NCI-H2029 treated with DMSO at 0.1 percent for 48 hours (cell line): ENCODE measurements around the gene OR1E1.
"Not testable (repeated sequence)": the region's sequence is repeated elsewhere in the genome, so short reads cannot be mapped to it uniquely, and the experiment has no call there.

ENCODE experiments used
- DNase-seq: peaks from one replicate; lab custom pipeline; 2025; lab: John Stamatoyannopoulos, UW

The OR1E1 gene, protein sequence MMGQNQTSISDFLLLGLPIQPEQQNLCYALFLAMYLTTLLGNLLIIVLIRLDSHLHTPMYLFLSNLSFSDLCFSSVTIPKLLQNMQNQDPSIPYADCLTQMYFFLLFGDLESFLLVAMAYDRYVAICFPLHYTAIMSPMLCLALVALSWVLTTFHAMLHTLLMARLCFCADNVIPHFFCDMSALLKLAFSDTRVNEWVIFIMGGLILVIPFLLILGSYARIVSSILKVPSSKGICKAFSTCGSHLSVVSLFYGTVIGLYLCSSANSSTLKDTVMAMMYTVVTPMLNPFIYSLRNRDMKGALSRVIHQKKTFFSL

DNA sequence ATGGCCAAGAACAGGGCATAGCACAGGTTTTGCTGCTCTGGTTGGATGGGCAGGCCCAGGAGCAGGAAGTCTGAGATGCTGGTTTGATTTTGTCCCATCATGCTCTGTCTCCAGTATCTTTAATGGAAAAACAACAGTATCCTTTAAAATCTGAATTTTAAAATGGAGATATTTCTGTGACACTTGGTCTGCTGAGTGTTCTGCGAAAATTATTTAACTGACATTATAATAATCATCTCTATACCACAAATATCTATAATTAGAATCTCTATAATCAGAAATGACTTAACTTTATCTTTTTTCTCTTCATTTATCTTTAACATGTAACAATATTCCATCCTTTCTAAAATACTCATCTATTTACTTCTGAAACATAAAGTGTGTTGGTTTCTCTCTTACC lies at the start of gene OR1E1:
TSS of gene OR1E1 (minus strand) at position 101 of the 400 bp plus-strand sequence. CDS start at position 101, 0 bp downstream.
- no peak for DNase-seq

DNA sequence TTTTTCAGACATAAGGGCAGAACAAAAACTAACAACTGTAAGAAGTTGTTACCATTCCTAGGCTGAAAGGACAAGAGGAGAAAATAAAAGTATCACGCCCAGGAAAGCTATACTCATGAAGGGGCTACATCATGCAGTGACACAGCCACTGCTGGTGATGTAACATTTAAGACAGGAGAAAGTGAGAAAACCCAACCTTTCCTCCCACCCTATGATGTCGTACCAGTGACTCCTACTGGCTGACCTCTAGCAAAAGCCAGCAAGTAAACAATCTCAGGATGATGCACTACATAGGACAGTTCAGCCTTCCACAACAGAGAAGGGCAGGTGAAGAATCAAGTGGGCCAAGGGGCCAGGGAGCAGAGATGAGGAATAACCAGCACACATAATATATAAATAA lies 49.4 kb upstream of the OR1E1 start:
- no peak for DNase-seq

DNA sequence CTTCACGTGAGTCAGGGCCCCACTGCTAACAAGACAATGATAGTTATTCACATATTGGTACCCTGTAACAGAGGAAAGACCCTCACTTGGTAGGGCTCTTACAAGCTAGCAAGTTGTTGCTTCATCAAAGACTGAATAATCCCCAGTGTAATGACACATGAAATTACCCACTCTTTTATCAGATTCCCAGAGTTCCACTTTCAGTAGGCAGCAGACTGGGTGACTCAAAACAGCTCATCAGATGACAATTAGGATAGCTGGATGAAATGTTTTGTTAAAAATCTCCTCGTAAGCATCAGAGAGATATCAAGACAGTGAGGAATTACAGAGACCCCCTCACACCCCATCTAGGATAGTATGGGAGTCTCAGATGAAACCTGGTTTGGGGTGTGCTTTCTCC lies 42.2 kb upstream of the OR1E1 start:
- no peak for DNase-seq

DNA sequence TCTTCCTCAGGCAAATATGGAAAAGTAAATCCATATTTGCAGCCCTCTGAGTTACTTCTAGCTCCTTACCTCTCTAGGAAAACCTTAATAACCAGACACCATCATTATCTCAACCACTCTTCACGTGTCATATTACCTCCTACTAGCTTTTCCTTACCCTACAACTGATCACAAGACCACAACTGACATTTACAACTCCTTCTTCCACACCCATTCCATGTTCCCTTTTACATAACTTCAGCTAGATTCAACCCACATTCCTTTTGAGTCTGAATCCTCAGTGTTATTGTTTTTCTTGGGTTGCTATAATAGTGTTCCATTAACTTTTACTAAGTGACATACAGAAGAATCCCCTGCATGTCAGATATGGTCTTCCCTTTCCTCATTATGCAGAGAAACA lies 40.2 kb upstream of the OR1E1 start:
- no peak for DNase-seq

DNA sequence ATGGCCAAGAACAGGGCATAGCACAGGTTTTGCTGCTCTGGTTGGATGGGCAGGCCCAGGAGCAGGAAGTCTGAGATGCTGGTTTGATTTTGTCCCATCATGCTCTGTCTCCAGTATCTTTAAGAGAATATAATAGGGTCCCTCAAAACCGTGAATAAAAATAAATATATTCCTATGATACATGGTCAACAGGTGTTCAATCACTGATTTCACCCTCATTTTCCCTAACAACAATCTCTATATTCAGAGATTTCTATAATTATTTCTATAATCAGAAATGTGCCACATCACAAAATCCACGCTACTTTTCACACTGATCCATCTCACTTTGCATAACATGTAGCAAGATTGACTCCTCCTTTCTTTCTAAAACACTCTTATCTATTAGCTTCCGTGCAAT lies 35.5 kb upstream of the OR1E1 start, which contains the start of gene OR1E2:
TSS of gene OR1E2 (minus strand) at position 101 of the 400 bp plus-strand sequence. CDS start at position 101, 0 bp downstream.
- no peak for DNase-seq

DNA sequence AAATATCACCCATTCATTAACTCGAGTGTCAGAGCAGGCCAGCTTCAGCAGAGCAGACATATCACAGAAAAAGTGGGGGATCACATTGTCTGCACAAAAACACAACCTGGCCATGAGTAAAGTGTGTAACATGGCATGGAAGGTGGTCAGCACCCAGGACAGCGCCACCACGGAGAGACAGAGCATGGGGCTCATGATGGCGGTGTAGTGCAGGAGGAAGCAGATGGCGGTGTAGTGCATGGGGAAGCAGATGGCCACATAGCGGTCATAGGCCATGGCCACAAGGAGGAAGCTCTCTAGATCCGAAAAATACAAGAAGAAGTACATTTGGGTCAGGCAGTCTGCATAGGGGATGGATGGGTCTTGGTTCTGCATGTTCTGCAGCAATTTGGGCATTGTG lies 35.0 kb upstream of the OR1E1 start:
- not testable (repeated sequence) for DNase-seq

DNA sequence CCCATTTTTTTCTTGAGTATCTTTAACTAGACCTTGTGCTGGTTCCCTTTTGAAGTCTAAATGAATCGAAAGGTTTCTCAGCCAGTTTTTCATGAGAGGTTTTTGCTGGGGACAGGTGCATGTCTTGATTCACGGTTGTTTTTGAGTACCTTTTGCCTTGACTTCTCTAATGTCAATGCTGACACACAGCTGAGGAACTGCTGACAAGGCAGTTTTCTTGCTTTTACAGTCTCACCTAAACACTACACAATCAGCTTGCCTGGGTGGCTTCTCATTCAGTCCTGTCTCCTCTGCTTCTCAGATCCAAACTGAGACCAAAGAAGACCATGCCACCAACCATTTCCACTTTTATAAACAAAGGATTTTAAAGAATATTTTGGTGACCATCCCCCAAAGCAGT lies 20.0 kb upstream of the OR1E1 start:
- DNase-seq: no peak

DNA sequence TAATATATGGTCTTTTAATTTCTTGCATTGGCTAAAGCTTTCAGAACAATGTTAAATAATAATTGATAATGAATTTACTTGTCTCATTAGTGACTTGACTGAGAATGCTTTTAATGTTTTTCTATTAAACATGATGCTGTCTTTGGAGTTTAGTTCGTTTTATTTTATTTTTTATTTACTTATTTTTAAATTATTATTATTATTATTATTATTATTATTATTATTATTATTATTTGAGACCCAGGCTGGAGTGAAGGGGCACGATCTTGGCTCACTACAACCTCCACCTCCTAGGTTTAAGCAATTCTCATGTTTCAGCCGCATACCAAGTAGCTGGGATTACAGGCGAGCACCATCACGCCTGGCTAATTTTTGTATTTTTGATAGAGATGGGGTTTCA lies 17.4 kb upstream of the OR1E1 start:
- DNase-seq: no peak

DNA sequence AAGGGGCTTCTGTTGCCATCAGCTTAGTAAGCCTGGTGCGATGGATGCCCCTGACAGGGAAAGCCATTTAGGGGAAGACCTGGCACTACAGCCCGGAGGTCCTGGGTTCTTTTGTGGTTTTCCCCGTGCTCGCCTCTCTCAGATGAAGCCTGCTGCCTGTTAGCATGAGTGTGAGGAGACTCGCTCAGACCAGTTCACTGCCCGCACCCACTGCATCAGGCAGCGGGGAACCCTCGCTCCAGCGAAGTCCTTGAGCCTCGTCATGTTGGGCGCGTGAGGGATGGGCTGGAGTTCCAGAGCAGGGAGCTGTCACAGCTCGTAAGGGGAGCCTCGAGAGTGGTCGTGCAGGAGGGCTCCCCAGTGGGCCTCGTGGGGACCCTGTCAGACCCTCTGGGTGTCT lies 14.0 kb upstream of the OR1E1 start:
- not testable (repeated sequence) for DNase-seq

DNA sequence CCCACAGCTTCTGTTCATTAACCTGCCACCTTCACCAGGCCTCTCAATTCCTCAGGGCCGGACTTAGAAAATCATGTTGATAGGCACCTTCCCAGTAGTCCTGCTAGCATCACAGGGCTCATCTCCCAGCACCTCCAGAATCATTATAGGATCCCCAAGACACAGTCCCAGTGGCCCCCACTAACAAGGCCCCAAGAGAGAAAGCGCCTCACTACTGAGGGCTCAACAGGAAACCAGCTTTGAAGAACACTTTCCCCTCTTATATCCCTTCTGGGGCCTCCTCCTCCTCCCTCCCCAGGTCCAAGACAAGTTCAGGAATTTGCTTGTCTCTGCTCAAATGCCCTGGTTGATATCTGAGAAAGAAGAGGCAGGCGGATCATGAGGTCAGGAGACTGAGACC lies 12.9 kb upstream of the OR1E1 start, which contains the start of gene OR3A3:
TSS of gene OR3A3 (plus strand) at position 301 of the 400 bp plus-strand sequence.
- no peak for DNase-seq

DNA sequence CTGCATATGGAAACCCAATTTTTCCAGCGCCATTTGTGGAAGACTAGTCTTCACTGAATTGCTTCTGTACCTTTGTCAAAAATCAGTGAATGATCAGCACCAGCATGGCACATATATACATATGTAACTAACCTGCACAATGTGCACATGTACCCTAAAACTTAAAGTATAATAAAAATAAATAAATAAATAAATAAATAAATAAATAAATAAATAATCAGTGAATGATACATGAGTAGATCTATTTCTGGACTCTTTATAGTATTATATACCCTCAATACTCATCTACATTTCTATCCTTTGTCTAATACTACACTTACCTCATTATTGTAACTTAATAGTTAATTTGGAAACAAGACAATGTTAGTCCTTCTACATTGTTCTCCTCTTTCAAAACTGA lies 5.6 kb upstream of the OR1E1 start:
- not testable (repeated sequence) for DNase-seq

DNA sequence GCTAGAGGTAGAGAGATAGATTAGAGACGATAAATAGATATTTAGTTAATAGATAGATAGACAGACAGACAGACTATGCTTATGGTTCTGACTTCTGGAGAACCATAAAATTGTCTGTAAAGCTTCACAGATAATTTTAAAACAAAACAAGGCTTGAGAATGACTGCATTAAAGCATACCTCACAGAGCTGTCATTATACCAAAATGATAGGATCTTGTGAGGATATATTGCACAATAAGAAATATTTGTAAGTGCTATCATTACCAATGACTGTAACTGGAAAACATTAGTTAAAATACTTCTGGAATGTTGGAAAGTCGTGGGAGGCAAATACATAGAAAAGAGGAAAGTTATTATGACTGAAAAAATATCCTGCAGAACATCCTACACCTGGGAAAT lies 3.6 kb upstream of the OR1E1 start:
- DNase-seq: no peak

DNA sequence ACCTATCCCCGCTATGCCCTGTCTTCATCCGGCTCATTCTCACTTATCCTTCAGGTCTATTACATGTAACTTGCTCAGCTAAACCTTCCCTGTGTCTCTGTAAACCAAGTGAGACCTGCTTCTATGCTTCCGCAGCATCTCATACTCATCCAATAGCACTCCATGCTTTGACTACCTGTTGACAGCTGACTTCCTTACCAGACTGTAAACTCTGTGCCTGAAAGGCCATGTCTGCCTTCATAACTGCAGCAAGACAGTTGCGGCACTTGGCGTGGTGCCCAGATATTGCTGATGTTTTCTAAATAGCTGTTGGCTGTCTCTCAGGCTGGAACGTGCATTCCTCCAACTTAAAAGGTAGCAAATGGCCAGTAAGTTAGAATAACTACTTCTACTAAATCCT lies 1.8 kb upstream of the OR1E1 start:
- no peak for DNase-seq

DNA sequence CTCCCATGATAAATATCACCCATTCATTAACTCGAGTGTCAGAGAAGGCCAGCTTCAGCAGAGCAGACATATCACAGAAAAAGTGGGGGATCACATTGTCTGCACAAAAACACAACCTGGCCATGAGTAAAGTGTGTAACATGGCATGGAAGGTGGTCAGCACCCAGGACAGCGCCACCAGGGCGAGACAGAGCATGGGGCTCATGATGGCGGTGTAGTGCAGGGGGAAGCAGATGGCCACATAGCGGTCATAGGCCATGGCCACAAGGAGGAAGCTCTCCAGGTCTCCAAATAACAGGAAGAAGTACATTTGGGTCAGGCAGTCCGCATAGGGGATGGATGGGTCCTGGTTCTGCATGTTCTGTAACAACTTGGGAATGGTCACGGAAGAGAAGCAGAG lies 409 bp downstream of the OR1E1 start:
- DNase-seq: not testable (repeated sequence)

DNA sequence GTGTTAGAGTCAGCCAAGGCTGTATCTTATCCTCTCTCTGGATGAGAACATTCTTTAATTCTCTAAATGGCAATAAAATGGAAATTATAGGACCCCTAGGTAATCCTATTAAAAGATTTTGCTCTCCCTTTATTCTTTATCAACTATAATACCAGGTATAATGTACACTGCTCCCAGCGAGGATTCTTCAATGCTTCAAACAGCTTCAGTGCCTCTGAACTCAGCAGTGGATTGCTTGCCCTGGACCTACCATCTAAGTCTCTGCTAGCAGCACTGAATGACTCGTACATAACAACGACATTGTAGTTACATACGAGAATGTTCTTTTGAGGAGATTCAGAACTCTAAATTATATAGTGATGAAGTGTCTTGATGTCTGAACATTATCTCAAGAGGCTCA lies 8.4 kb downstream of the OR1E1 start:
- DNase-seq: no peak

DNA sequence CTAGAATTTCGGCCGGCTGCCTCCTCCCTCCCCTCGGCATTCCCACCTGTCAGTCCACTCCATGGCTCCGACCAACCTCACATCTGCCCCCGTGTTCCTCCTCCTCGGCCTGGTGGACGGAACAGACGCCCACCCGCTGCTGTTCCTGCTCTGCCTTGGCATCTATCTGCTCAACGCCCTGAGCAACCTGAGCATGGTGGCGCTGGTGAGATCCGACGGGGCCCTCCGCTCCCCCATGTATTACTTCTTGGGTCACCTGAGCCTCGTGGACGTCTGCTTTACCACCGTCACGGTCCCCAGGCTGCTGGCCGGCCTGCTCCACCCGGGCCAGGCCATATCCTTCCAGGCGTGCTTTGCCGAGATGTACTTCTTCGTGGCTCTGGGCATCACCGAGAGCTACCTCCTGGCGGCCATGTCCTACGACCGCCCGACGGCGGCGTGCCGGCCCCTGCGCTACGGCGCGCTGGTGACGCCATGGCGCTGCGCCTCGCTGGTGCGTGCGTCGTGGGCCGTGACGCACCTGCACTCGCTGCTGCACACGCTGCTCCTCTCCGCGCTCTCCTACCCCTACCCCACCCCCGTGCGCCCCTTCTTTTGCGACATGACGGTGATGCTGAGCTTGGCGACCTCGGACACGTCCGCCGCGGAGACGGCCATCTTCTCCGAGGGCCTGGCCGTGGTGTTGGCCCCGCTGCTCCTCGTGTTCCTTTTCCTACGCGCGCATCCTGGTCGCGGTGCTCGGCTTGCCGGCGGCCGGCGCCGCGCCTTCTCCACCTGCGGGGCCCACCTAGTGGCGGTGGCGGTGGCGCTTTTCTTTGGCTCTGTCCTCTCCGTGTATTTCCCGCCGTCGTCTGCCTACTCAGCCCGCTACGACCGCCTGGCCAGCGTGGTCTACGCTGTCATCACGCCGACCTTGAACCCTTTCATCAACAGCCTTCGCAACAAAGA lies 12.1 kb downstream of the OR1E1 start, which contains the start of gene OR3A2:
TSS of gene OR3A2 (minus strand) at position 440 of the 948 bp plus-strand sequence.
- no peak for DNase-seq

DNA sequence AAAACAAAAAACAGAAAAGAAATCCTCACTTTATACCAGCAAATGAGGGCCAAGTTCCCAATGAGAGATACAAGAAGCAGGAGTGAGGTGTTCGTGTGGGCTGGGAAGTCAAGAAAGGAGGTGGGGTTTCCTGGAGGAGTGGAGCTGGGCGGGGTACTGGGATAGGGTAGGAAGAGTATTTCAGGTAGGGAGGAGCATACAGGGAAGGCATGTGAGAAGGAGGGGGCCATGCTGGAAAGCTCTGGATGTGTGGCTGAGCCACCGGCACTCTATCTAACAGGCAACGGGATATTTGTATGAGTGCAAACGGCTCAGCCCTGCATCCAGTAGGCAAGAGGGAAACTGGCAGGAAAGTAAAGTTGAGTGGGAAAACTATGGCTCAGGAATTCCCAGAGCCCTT lies 16.3 kb downstream of the OR1E1 start:
- no peak for DNase-seq

DNA sequence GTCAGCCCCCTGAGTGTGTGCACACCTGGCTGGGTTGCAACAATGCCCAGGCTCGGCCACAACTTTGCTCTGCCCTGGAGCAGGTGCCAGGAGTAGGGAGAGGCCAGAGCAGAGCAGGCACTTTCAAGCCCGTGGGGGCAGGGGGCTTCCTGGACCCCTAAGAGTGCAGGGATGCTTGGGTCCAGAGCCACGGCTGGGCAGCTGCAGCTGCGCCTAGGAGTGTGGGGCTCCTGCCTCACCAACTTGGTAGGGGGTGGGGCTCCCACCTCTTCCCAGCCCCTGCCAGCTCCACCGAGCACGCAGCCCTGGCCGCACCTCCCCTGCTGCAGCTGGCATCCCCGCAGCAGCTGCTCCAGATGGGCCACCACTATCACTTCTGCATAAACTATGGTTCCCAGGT lies 19.9 kb downstream of the OR1E1 start:
- DNase-seq: no peak

DNA sequence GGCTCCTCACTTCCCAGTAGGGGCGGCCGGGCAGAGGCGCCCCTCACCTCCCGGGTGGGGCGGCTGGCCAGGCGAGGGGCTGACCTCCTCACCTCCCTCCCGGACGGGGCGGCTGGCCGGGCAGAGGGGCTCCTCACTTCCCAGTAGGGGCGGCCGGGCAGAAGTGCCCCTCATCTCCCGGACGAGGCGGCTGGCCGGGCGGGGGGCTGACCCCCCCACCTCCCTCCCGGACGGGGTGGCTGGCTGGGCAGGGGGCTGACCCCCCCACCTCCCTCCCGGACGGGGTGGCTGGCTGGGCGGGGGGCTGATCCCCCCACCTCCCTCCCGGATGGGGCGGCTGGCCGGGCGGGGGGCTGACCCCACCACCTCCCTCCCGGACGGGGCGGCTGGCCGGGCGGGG lies 27.0 kb downstream of the OR1E1 start:
- not testable (repeated sequence) for DNase-seq
